ENCODE measurements around the gene GLI2.

Gene GLI2

DNA sequence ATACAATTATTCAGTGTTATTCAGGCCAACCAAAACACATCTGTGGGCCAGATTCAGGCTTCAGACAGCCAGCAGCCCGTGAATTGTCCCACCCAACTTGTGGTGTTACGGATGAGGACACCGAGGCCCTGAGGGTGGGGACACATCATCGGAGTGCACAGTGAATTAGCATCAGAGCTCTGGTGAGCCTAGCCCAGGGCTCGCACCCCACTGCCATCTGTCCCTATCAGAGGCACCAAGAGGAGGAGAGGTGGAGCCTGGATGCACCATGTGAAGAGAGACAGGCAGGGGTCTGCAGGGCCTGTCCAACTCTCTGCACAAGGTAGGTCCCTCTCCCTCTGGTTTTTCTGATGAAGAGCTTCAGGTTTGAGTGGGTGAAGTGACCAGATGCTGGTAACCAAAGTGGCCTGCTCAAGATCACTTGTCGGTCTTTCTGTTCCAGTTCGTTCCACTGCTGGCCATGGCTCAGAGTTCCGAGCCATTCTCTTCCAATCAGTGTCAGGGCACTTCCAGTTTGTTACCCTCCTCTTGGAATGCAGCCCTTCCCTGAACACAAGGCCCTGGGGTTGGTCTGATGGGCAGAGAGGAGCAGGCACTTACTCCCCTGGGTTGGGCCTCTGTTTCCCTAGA, 14.8 kb upstream of the GLI2 start:
- TF ChIP-seq PAX5 (IDR thresholded peaks at IDR 0.05; ENCODE audit: insufficient read depth, low read length, severe bottlenecking) = no peak
- TF ChIP-seq POLR2A (IDR thresholded peaks at IDR 0.05; ENCODE audit: low read depth, low read length) = no peak
- no peak for TF ChIP-seq TAF1 (IDR thresholded peaks at IDR 0.05; ENCODE audit: low read depth, low read length)
- TF ChIP-seq POLR2AphosphoS5 (IDR thresholded peaks at IDR 0.05; ENCODE audit: low read depth, low read length) = no peak
- no peak for TF ChIP-seq SPI1 (IDR thresholded peaks at IDR 0.05; ENCODE audit: low read depth, low read length)
- no peak for TF ChIP-seq POU2F2 (IDR thresholded peaks at IDR 0.05; ENCODE audit: low read depth, low read length)
- no peak for DNase-seq (ENCODE audit: insufficient read length, low spot score)
- no peak for FAIRE-seq

GRCh38 chr2:120722246-120722567, 13.5 kb upstream of the GLI2 start:
- TF ChIP-seq POLR2A (IDR thresholded peaks at IDR 0.05; ENCODE audit: low read depth, low read length) (no peak), SPI1 (IDR thresholded peaks at IDR 0.05; ENCODE audit: low read depth, low read length) (no peak), TAF1 (IDR thresholded peaks at IDR 0.05; ENCODE audit: low read depth, low read length) (no peak), PAX5 (IDR thresholded peaks at IDR 0.05; ENCODE audit: insufficient read depth, low read length, severe bottlenecking) (no peak), POLR2AphosphoS5 (IDR thresholded peaks at IDR 0.05; ENCODE audit: low read depth, low read length) (no peak), POU2F2 (IDR thresholded peaks at IDR 0.05; ENCODE audit: low read depth, low read length) (no peak)
- DNase-seq (ENCODE audit: insufficient read length, low spot score) (no peak), FAIRE-seq (no peak)

DNA sequence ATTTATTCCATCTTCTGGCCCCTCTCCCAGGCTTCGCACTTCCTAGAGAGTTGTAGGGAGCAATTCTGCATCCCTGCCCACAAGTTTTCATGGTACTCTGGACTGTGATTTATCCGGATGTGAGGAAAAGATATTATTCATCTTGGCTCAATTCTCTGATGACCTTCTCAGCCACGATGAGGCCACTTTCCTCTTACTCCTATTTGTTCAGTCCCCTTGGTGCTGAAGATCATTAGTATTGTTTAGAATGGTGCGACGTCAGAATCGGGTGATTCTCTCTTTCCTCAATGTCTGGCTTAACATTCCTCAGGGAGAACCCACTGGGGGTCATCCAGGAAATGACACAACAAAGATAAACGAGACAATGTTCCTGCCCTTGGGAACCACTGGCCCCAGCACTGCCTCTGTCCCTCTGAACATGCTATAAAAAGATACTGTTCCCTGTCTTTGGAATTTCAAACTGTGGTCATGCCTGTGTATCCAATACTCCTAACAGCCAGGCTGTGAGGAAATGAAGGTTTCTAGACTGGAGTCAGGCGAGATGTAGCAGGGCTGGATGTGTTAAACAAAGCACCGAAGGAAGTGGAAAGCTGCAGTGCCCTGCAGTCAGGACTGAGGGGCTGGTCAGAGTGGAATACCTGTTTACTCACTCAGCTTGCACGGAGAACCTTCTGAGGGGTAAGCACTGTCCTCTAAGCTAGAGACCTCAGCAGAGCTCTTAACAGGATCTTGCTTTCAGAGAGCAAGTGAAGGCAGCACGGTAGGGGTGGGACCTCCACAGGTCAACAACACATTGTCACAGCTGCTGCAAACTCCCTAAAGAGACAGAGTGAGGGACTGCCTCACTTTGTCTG, 12.9 kb upstream of the GLI2 start:
- DNase-seq (ENCODE audit: insufficient read length, low spot score) (no peak), FAIRE-seq (no peak)
- TF ChIP-seq SPI1 (IDR thresholded peaks at IDR 0.05; ENCODE audit: low read depth, low read length) (no peak), POLR2A (IDR thresholded peaks at IDR 0.05; ENCODE audit: low read depth, low read length) (no peak), PAX5 (IDR thresholded peaks at IDR 0.05; ENCODE audit: insufficient read depth, low read length, severe bottlenecking) (no peak), POU2F2 (IDR thresholded peaks at IDR 0.05; ENCODE audit: low read depth, low read length) (no peak), POLR2AphosphoS5 (IDR thresholded peaks at IDR 0.05; ENCODE audit: low read depth, low read length) (no peak), TAF1 (IDR thresholded peaks at IDR 0.05; ENCODE audit: low read depth, low read length) (no peak)

- DNase-seq (ENCODE audit: insufficient read length, low spot score) (no peak), FAIRE-seq (no peak)
- TF ChIP-seq POLR2A (IDR thresholded peaks at IDR 0.05; ENCODE audit: low read depth, low read length) (no peak), TAF1 (IDR thresholded peaks at IDR 0.05; ENCODE audit: low read depth, low read length) (no peak), POU2F2 (IDR thresholded peaks at IDR 0.05; ENCODE audit: low read depth, low read length) (no peak), SPI1 (IDR thresholded peaks at IDR 0.05; ENCODE audit: low read depth, low read length) (no peak), POLR2AphosphoS5 (IDR thresholded peaks at IDR 0.05; ENCODE audit: low read depth, low read length) (no peak)
Observed at GRCh38 chr2:120726245-120726644, 9.4 kb upstream of the GLI2 start.

DNA sequence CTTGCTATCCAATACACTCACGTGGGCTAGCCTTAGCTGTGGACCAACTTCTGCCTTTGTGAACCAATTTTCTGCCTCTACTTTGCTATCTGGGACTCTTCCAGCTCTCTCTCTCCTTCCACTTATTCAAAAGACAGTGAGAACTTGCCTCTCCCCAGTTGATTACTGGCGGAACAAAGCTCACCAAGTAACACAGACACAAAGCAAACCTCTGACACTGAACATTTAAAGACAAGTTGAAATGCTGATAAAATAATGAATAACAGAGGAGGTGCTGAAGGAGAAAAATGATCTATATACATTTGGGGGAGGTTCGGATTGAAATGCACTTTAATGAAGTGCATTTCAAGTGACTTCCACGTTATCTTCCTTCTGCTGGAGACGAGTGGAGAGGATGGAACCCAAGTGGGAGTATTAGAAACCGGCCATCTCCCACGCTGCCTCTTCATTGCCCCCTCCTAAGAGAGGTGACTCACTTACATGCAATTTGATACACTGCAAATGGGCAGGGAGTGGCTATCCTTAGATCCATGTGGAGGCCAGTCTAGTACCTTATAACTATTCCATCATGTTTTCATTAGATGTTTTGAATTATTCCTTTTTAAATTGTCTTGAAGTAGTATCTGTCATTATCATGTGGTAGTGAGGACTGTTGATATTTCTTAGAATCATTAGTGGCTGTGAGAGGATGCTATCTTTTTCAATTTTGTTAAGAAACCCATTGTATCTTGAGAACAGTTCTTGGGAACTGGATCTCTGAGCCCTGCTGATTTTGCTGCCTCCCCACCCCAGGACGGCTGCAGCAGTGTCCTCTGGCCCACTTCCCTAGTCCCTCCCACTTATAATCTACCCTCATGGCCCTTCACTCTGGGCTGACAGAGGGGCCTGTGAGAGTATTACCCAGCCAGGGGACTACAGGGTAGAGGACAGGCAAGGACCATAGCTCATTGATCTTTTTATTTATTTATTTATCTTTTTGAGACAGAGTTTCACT, 6.0 kb upstream of the GLI2 start:
- FAIRE-seq (no peak), DNase-seq (ENCODE audit: insufficient read length, low spot score) (no peak)
- no peak for TF ChIP-seq PAX5 (IDR thresholded peaks at IDR 0.05; ENCODE audit: insufficient read depth, low read length, severe bottlenecking)
- TF ChIP-seq POLR2A (IDR thresholded peaks at IDR 0.05; ENCODE audit: low read depth, low read length) = no peak
- no peak for TF ChIP-seq POLR2AphosphoS5 (IDR thresholded peaks at IDR 0.05; ENCODE audit: low read depth, low read length)
- no peak for TF ChIP-seq POU2F2 (IDR thresholded peaks at IDR 0.05; ENCODE audit: low read depth, low read length)
- no peak for TF ChIP-seq SPI1 (IDR thresholded peaks at IDR 0.05; ENCODE audit: low read depth, low read length)
- TF ChIP-seq TAF1 (IDR thresholded peaks at IDR 0.05; ENCODE audit: low read depth, low read length) = no peak

- FAIRE-seq = no peak
- TF ChIP-seq POU2F2 (IDR thresholded peaks at IDR 0.05; ENCODE audit: low read depth, low read length) (no peak), POLR2AphosphoS5 (IDR thresholded peaks at IDR 0.05; ENCODE audit: low read depth, low read length) (no peak), SPI1 (IDR thresholded peaks at IDR 0.05; ENCODE audit: low read depth, low read length) (no peak), TAF1 (IDR thresholded peaks at IDR 0.05; ENCODE audit: low read depth, low read length) (no peak), PAX5 (IDR thresholded peaks at IDR 0.05; ENCODE audit: insufficient read depth, low read length, severe bottlenecking) (no peak), POLR2A (IDR thresholded peaks at IDR 0.05; ENCODE audit: low read depth, low read length) (no peak)
- DNase-seq (ENCODE audit: insufficient read length, low spot score) = no peak
Observed at GRCh38 chr2:120731175-120731574, 4.5 kb upstream of the GLI2 start.

GRCh38 chr2:120732506-120733237, 3.0 kb upstream of the GLI2 start:
- no peak for FAIRE-seq
- DNase-seq (ENCODE audit: insufficient read length, low spot score) = no peak

DNA sequence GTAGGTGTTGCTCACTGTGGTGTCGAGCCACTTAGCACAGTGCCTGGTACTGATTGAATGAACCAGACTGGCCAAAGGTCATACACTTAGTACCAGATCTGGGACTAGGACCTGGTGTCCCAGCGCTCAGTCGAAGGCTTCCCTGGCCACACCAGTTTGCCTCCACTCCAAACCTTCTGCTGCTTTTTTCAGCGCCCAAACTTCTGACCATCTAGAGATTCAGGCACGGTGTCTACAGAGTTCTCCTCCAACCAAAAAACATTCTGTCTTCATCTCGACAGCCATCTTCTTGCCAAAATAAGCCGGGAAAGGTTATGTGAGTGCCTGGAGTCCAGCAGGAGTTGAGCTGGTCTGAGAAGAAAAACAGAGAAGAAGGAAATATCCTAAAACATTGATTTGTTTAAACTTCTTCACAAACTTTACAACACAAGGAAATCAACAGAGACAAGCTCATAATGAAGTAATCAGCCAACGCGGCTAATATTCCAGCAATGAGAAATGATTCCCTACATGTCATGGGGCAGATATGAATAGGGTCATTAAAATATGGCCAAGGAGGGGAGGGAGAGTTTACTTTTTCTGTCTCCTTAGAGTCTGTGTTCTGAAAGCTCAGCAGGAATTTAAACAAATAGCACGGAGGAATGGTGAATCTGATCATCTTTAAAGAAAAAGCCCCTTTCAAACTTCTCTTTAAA, 2.3 kb upstream of the GLI2 start:
- FAIRE-seq (no peak), DNase-seq (ENCODE audit: insufficient read length, low spot score) (no peak)
- TF ChIP-seq POLR2AphosphoS5 (IDR thresholded peaks at IDR 0.05; ENCODE audit: low read depth, low read length) (no peak), SPI1 (IDR thresholded peaks at IDR 0.05; ENCODE audit: low read depth, low read length) (no peak), TAF1 (IDR thresholded peaks at IDR 0.05; ENCODE audit: low read depth, low read length) (no peak), POU2F2 (IDR thresholded peaks at IDR 0.05; ENCODE audit: low read depth, low read length) (no peak), PAX5 (IDR thresholded peaks at IDR 0.05; ENCODE audit: insufficient read depth, low read length, severe bottlenecking) (no peak), POLR2A (IDR thresholded peaks at IDR 0.05; ENCODE audit: low read depth, low read length) (no peak)

More at GRCh38 chr2:120732506-120733237, 3.0 kb upstream of the GLI2 start:
- TF ChIP-seq TAF1 (IDR thresholded peaks at IDR 0.05; ENCODE audit: low read depth, low read length) (no peak), POU2F2 (IDR thresholded peaks at IDR 0.05; ENCODE audit: low read depth, low read length) (no peak), POLR2A (IDR thresholded peaks at IDR 0.05; ENCODE audit: low read depth, low read length) (no peak), PAX5 (IDR thresholded peaks at IDR 0.05; ENCODE audit: insufficient read depth, low read length, severe bottlenecking) (no peak), POLR2AphosphoS5 (IDR thresholded peaks at IDR 0.05; ENCODE audit: low read depth, low read length) (no peak), SPI1 (IDR thresholded peaks at IDR 0.05; ENCODE audit: low read depth, low read length) (no peak)
